BLaER1 treated with 17β-estradiol and CSF1 and Interleukin-3, amounts not matched to agents 10 nM and 100 nM (cell line): ENCODE measurements around the gene LSG1.

Source experiments
- H3K27ac ChIP-seq, 11 experiments: shearing (Covaris generic); formaldehyde crosslinking; 2 replicates each; pipeline ENCODE4 v1.8.1; 2022
- H3K27me3 ChIP-seq, 11 experiments: shearing (Covaris generic); formaldehyde crosslinking; 2 replicates each; pipeline ENCODE4 v1.8.1; 2022
- H3K36me3 ChIP-seq, 11 experiments: shearing (Covaris generic); formaldehyde crosslinking; 2 replicates each; pipeline ENCODE4 v1.8.1; 2022
- H3K4me1 ChIP-seq, 10 experiments: shearing (Covaris generic); formaldehyde crosslinking; 2 replicates each; pipeline ENCODE4 v1.8.1; 2022
- H3K4me2 ChIP-seq, 11 experiments: shearing (Covaris generic); formaldehyde crosslinking; 2 replicates each; pipeline ENCODE4 v1.8.1; 2022
- H3K4me3 ChIP-seq, 10 experiments: shearing (Covaris generic); formaldehyde crosslinking; 2 replicates each; pipeline ENCODE4 v1.8.1; 2022
- H3K9ac ChIP-seq, 11 experiments: shearing (Covaris generic); formaldehyde crosslinking; 2 replicates each; pipeline ENCODE4 v1.8.1; 2022
- H3K9me3 ChIP-seq, 11 experiments: shearing (Covaris generic); formaldehyde crosslinking; replicated peaks in 1 of 11; 2 replicates each; pipeline ENCODE4 v1.8.1; 2022
- H4K20me1 ChIP-seq, 11 experiments: shearing (Covaris generic); formaldehyde crosslinking; 2 replicates each; pipeline ENCODE4 v1.8.1; 2022
- Cebpa-rat ChIP-seq, 11 experiments: shearing (Covaris generic); IDR thresholded peaks; 2 replicates each; pipeline ENCODE4 v1.8.1; 2022

LSG1 gene

GRCh38 chr3:194622621-194623340, 49.2 kb downstream of the LSG1 start:
- no peak overlapping the region for H3K4me3 ChIP-seq
- no peak for TF ChIP-seq Cebpa-rat (IDR thresholded peaks at IDR 0.05)
- peak overlapping the region; percentile 21 to 85 (median 69); a peak in 19 of 22 replicates for H3K4me2 ChIP-seq
- H3K9ac ChIP-seq, result peak overlapping the region in 3 of 11 experiments; percentile 32 to 44 (median 36); a peak in 2 of 22 replicates
- H4K20me1 ChIP-seq, result peaks cover 0 to 32% (median 0%) of the 10 kb centered on the region in 11 experiments; a peak in 4 of 22 replicates
- no peaks in the 10 kb centered on the region for H3K9me3 ChIP-seq
- peaks cover 40 to 68% (median 57%) of the 10 kb centered on the region in 10 experiments for H3K4me1 ChIP-seq
- peaks cover 26 to 63% (median 33%) of the 10 kb centered on the region in 11 experiments for H3K36me3 ChIP-seq
- H3K27me3 ChIP-seq, result no peaks in the 10 kb centered on the region
- peak overlapping the region in 2 of 11 experiments; percentile 16 to 30; a peak in 2 of 22 replicates for H3K27ac ChIP-seq

- peaks cover 22 to 55% (median 33%) of the 10 kb centered on the region in 11 experiments for H3K36me3 ChIP-seq
- H3K4me3 ChIP-seq, result no peak overlapping the region
- peaks cover 40 to 76% (median 62%) of the 10 kb centered on the region in 10 experiments for H3K4me1 ChIP-seq
- peak overlapping the region in 6 of 11 experiments; percentile 2 to 66 (median 54); a peak in 7 of 22 replicates for H3K9ac ChIP-seq
- H3K9me3 ChIP-seq, result no peaks in the 10 kb centered on the region
- no peak for TF ChIP-seq Cebpa-rat (IDR thresholded peaks at IDR 0.05)
- H3K27me3 ChIP-seq, result no peaks in the 10 kb centered on the region
- H4K20me1 ChIP-seq, result peaks cover 0 to 32% (median 0%) of the 10 kb centered on the region in 11 experiments; a peak in 4 of 22 replicates
- H3K4me2 ChIP-seq, result peak overlapping the region; percentile 42 to 85 (median 75); a peak in 21 of 22 replicates
- peak overlapping the region in 7 of 11 experiments; percentile 43 to 78 (median 67); a peak in 11 of 22 replicates for H3K27ac ChIP-seq
These were observed 50.0 kb downstream of the LSG1 start for GRCh38 chr3:194621947-194622346.

- Histone ChIP-seq H4K20me1 (peaks cover 0 to 31% (median 0%) of the 10 kb centered on the region in 11 experiments; a peak in 4 of 22 replicates), H3K36me3 (peaks cover 12 to 46% (median 23%) of the 10 kb centered on the region in 11 experiments; a peak in 21 of 22 replicates), H3K9me3 (no peaks in the 10 kb centered on the region), H3K4me3 (no peak overlapping the region), H3K27ac (peak overlapping the region in 8 of 11 experiments; percentile 43 to 78 (median 66); a peak in 13 of 22 replicates), H3K27me3 (no peaks in the 10 kb centered on the region), H3K4me1 (peaks cover 40 to 85% (median 72%) of the 10 kb centered on the region in 10 experiments), H3K4me2 (peak overlapping the region; percentile 42 to 85 (median 75); a peak in 21 of 22 replicates), H3K9ac (peak overlapping the region in 1 of 11 experiments; percentile 30; a peak in 2 of 22 replicates)
- TF ChIP-seq Cebpa-rat (IDR thresholded peaks at IDR 0.05), result no peak
These were observed 51.8 kb downstream of the LSG1 start for GRCh38 chr3:194620196-194620595.

GRCh38 chr3:194619741-194620140, 52.2 kb downstream of the LSG1 start:
- H4K20me1 ChIP-seq, result peaks cover 0 to 27% (median 0%) of the 10 kb centered on the region in 11 experiments; a peak in 3 of 22 replicates

GRCh38 chr3:194618858-194619608, 53.0 kb downstream of the LSG1 start:
- TF ChIP-seq Cebpa-rat (IDR thresholded peaks at IDR 0.05), result no peak

More at GRCh38 chr3:194619741-194620140, 52.2 kb downstream of the LSG1 start:
- Histone ChIP-seq H3K9me3 (no peaks in the 10 kb centered on the region), H3K27me3 (no peaks in the 10 kb centered on the region), H3K9ac (peak overlapping the region in 2 of 11 experiments; percentile 16 to 22; a peak in 1 of 22 replicates), H3K4me3 (no peak overlapping the region), H3K4me1 (peaks cover 40 to 81% (median 71%) of the 10 kb centered on the region in 10 experiments), H3K27ac (peak overlapping the region in 5 of 11 experiments; percentile 23 to 78 (median 47); a peak in 9 of 22 replicates), H3K36me3 (peaks cover 7 to 46% (median 20%) of the 10 kb centered on the region in 11 experiments; a peak in 20 of 22 replicates), H3K4me2 (peak overlapping the region in 5 of 11 experiments; percentile 7 to 85 (median 81); a peak in 7 of 22 replicates)
- TF ChIP-seq Cebpa-rat (IDR thresholded peaks at IDR 0.05), result no peak

GRCh38 chr3:194617827-194618226, 54.2 kb downstream of the LSG1 start:
- peaks cover 0 to 17% (median 0%) of the 10 kb centered on the region in 11 experiments; a peak in 1 of 22 replicates for H4K20me1 ChIP-seq
- H3K36me3 ChIP-seq, result peaks cover 7 to 43% (median 28%) of the 10 kb centered on the region in 11 experiments; a peak in 19 of 22 replicates
- no peak overlapping the region for H3K4me3 ChIP-seq
- H3K27me3 ChIP-seq, result no peaks in the 10 kb centered on the region
- no peak for TF ChIP-seq Cebpa-rat (IDR thresholded peaks at IDR 0.05)
- peak overlapping the region in 3 of 11 experiments; percentile 10 to 25 (median 23); a peak in 2 of 22 replicates for H3K27ac ChIP-seq
- H3K9ac ChIP-seq, result no peak overlapping the region; a peak in 1 of 22 replicates
- H3K4me1 ChIP-seq, result peaks cover 27 to 63% (median 53%) of the 10 kb centered on the region in 10 experiments
- H3K9me3 ChIP-seq, result no peaks in the 10 kb centered on the region
- H3K4me2 ChIP-seq, result peak overlapping the region in 2 of 11 experiments; percentile 6 to 7; a peak in 2 of 22 replicates

More at GRCh38 chr3:194618858-194619608, 53.0 kb downstream of the LSG1 start:
- peak overlapping the region in 2 of 11 experiments; percentile 82 to 85; a peak in 3 of 22 replicates for H3K4me2 ChIP-seq
- H3K4me1 ChIP-seq, result peaks cover 37 to 74% (median 65%) of the 10 kb centered on the region in 10 experiments
- no peak overlapping the region for H3K4me3 ChIP-seq
- H3K9me3 ChIP-seq, result no peaks in the 10 kb centered on the region
- peak overlapping the region in 2 of 11 experiments; percentile 21 to 22; a peak in 1 of 22 replicates for H3K9ac ChIP-seq
- no peaks in the 10 kb centered on the region for H3K27me3 ChIP-seq
- H3K27ac ChIP-seq, result peak overlapping the region in 6 of 11 experiments; percentile 6 to 78 (median 42); a peak in 10 of 22 replicates
- peaks cover 7 to 47% (median 24%) of the 10 kb centered on the region in 11 experiments; a peak in 19 of 22 replicates for H3K36me3 ChIP-seq
- peaks cover 0 to 22% (median 0%) of the 10 kb centered on the region in 11 experiments; a peak in 3 of 22 replicates for H4K20me1 ChIP-seq

- H3K27ac ChIP-seq, result peak overlapping the region in 3 of 11 experiments; percentile 10 to 25 (median 23); a peak in 2 of 22 replicates
- TF ChIP-seq Cebpa-rat (IDR thresholded peaks at IDR 0.05), result no peak
- H3K4me2 ChIP-seq, result peak overlapping the region in 7 of 11 experiments; percentile 19 to 66 (median 57); a peak in 8 of 22 replicates
- peaks cover 0 to 10% (median 0%) of the 10 kb centered on the region in 11 experiments; a peak in 1 of 22 replicates for H4K20me1 ChIP-seq
- no peaks in the 10 kb centered on the region for H3K9me3 ChIP-seq
- peaks cover 31 to 63% (median 53%) of the 10 kb centered on the region in 10 experiments for H3K4me1 ChIP-seq
- H3K9ac ChIP-seq, result no peak overlapping the region
- peaks cover 7 to 40% (median 28%) of the 10 kb centered on the region in 11 experiments; a peak in 19 of 22 replicates for H3K36me3 ChIP-seq
- no peaks in the 10 kb centered on the region for H3K27me3 ChIP-seq
- H3K4me3 ChIP-seq, result no peak overlapping the region
These were observed 54.8 kb downstream of the LSG1 start for GRCh38 chr3:194617143-194617671.

GRCh38 chr3:194615226-194615625, 56.8 kb downstream of the LSG1 start:
- Histone ChIP-seq H3K9me3 (no peaks in the 10 kb centered on the region), H3K4me1 (peaks cover 24 to 50% (median 39%) of the 10 kb centered on the region in 10 experiments), H3K36me3 (peaks cover 7 to 40% (median 28%) of the 10 kb centered on the region in 11 experiments; a peak in 19 of 22 replicates), H3K27ac (no peak overlapping the region), H3K27me3 (no peaks in the 10 kb centered on the region), H4K20me1 (no peaks in the 10 kb centered on the region), H3K4me3 (no peak overlapping the region), H3K4me2 (no peak overlapping the region), H3K9ac (no peak overlapping the region)
- no peak for TF ChIP-seq Cebpa-rat (IDR thresholded peaks at IDR 0.05)
